IMR-90 (cell line): ENCODE results near the gene HMG20B. TPM values are rescaled to one million over a fixed set of nuclear protein-coding genes. Genes with fewer than 3 reads are reported as not detected.
A peak's percentile ranks its signal among the peaks of the same experiment; 100 is the strongest.

ENCODE experiments used
- ATAC-seq: fragments of 200-7000 bp; cut with Tn5 transposase; 2 replicates; pipeline ENCODE4 v1.9.1; 2020; ENCODE audit warnings: low read depth, mild to moderate bottlenecking, moderate library complexity
- BruUV-seq: library from RNA; stranded (reverse); fragments of 400-500 nt; replicated peaks from 2 replicates; lab custom pipeline; 2021; lab: Mats Ljungman, UMichigan
- CTCF ChIA-PET: fragments of 300-600 bp; formaldehyde crosslinking; extraction: SDS; loops from one replicate; lab custom pipeline; 2021; ENCODE audit warnings: antibody characterized with exemption; lab: Yijun Ruan, JAX
- POLR2A ChIA-PET: fragments of 300-600 bp; sonication (Branson Sonifier 250); formaldehyde crosslinking; loops from one replicate; lab custom pipeline; 2022; ENCODE audit warnings: antibody characterized with exemption; ENCODE audit not compliant: unreplicated experiment; lab: Charles Lee
- DNase-seq: peaks from one replicate; pipeline ENCODE4 v3.0.0; 2013
- H2AFZ ChIP-seq: replicated peaks from 2 replicates; pipeline ENCODE3; 2013; ENCODE audit warnings: low read length, mild to moderate bottlenecking; ENCODE audit not compliant: poor library complexity
- H2AK5ac ChIP-seq: 2 replicates; pipeline ENCODE4 v1.6.1; 2013; ENCODE audit warnings: low read depth, low read length, inconsistent platforms
- H2AK9ac ChIP-seq: replicated peaks from 2 replicates; pipeline ENCODE3; 2013; ENCODE audit warnings: mild to moderate bottlenecking, low read depth, low read length, moderate library complexity; ENCODE audit not compliant: poor library complexity
- H2BK120ac ChIP-seq: 2 replicates; pipeline ENCODE4 v1.6.1; 2013; ENCODE audit warnings: low read depth, low read length, inconsistent platforms
- H2BK15ac ChIP-seq: 3 replicates; pipeline ENCODE4 v1.6.1; 2013; ENCODE audit warnings: low read depth, low read length, inconsistent platforms
- H2BK20ac ChIP-seq: 2 replicates; pipeline ENCODE4 v1.6.1; 2013; ENCODE audit warnings: low read depth, mild to moderate bottlenecking, inconsistent platforms, low read length, moderate library complexity
- H2BK5ac ChIP-seq: 2 replicates; pipeline ENCODE4 v1.6.1; 2013; ENCODE audit warnings: mild to moderate bottlenecking, low read depth, low read length, inconsistent platforms; ENCODE audit not compliant: poor library complexity, severe bottlenecking
- H3K14ac ChIP-seq: replicated peaks from 2 replicates; pipeline ENCODE4 v1.6.1; 2013; ENCODE audit warnings: low read depth, low read length, inconsistent platforms
- H3K18ac ChIP-seq: 2 replicates; pipeline ENCODE4 v1.6.1; 2013; ENCODE audit warnings: low read depth, low read length, control low read depth
- H3K23ac ChIP-seq: 2 replicates; pipeline ENCODE4 v1.6.1; 2013; ENCODE audit warnings: low read depth, low read length, inconsistent platforms
- H3K27ac ChIP-seq: 2 replicates; pipeline ENCODE4 v1.5.1; 2013; ENCODE audit warnings: mild to moderate bottlenecking, control low read depth, low read length; ENCODE audit not compliant: insufficient read depth
- H3K27me3 ChIP-seq: 2 replicates; pipeline ENCODE4 v1.6.1; 2013; ENCODE audit warnings: low read length; ENCODE audit not compliant: control insufficient read depth, insufficient read depth
- H3K36me3 ChIP-seq: 2 replicates; pipeline ENCODE4 v1.6.1; 2013; ENCODE audit warnings: low read length, mixed read lengths; ENCODE audit not compliant: control insufficient read depth, insufficient read depth
- H3K4ac ChIP-seq: 2 replicates; pipeline ENCODE4 v1.6.1; 2013; ENCODE audit warnings: low read depth, low read length, inconsistent platforms
- H3K4me1 ChIP-seq: 2 replicates; pipeline ENCODE4 v1.6.1; 2013; ENCODE audit warnings: low read length, mixed read lengths; ENCODE audit not compliant: control insufficient read depth, insufficient read depth
- H3K4me2 ChIP-seq: 2 replicates; pipeline ENCODE4 v1.6.1; 2013; ENCODE audit warnings: low read depth, mild to moderate bottlenecking, control low read depth, low read length, moderate library complexity
- H3K4me3 ChIP-seq: 2 replicates; pipeline ENCODE4 v1.5.1; 2013; ENCODE audit warnings: low read depth, mild to moderate bottlenecking, control low read depth, low read length, moderate library complexity; ENCODE audit not compliant: insufficient read depth
- H3K56ac ChIP-seq: 2 replicates; pipeline ENCODE4 v1.6.1; 2013; ENCODE audit warnings: low read length, inconsistent platforms; ENCODE audit not compliant: insufficient read depth; ENCODE audit errors: extremely low read depth
- H3K79me1 ChIP-seq, 2 experiments: 2 replicates each; pipeline ENCODE4 v1.6.1; 2013; ENCODE audit warnings: low read length in 2 of 2, inconsistent platforms in 1 of 2, low read depth in 1 of 2
- H3K9ac ChIP-seq: 2 replicates; pipeline ENCODE4 v1.6.1; 2013; ENCODE audit warnings: low read depth, low read length, control low read depth
- H3K9me1 ChIP-seq: 2 replicates; pipeline ENCODE4 v1.6.1; 2013; ENCODE audit warnings: low read length, inconsistent platforms; ENCODE audit not compliant: insufficient read depth
- H3K9me3 ChIP-seq: 2 replicates; pipeline ENCODE4 v1.6.1; 2013; ENCODE audit warnings: low read length; ENCODE audit not compliant: control insufficient read depth, insufficient read depth
- H4K20me1 ChIP-seq: 2 replicates; pipeline ENCODE4 v1.6.1; 2013; ENCODE audit warnings: low read length, inconsistent platforms; ENCODE audit not compliant: insufficient read depth
- H4K5ac ChIP-seq: 2 replicates; pipeline ENCODE4 v1.6.1; 2013; ENCODE audit warnings: mild to moderate bottlenecking, low read depth, low read length, control low read depth
- H4K8ac ChIP-seq, 2 experiments: 2 replicates each; pipeline ENCODE4 v1.6.1; 2013; ENCODE audit warnings: low read depth in 2 of 2, low read length in 2 of 2, control low read depth in 1 of 2, inconsistent platforms in 1 of 2
- H4K91ac ChIP-seq: 2 replicates; pipeline ENCODE4 v1.6.1; 2013; ENCODE audit warnings: low read depth, low read length, inconsistent platforms; ENCODE audit not compliant: insufficient read depth
- MXI1 ChIP-seq: IDR thresholded peaks from 2 replicates; pipeline ENCODE4 v1.6.1; 2012; ENCODE audit warnings: low read depth, mild to moderate bottlenecking, low read length, moderate library complexity, borderline replicate concordance
- RCOR1 ChIP-seq: IDR thresholded peaks from 2 replicates; pipeline ENCODE4 v1.6.1; 2012; ENCODE audit warnings: mild to moderate bottlenecking, low read length, improper control_type of control experiment; ENCODE audit not compliant: insufficient replicate concordance
- WGBS, 2 experiments: methylation state at CpG; one replicate each; pipeline versions ENCODE4 v1.1.5 to v1.1.7; 2013; ENCODE audit warnings: missing lambda C conversion rate in 2 of 2; ENCODE audit not compliant: insufficient read length in 1 of 2; ENCODE audit errors: extremely low coverage in 2 of 2; 5-methylcytosine and 5-hydroxymethylcytosine counted together
- dilution Hi-C: fragments of 300-500 bp; cut with HindIII; formaldehyde crosslinking; loops from one replicate; pipeline ENCODE4 v1.14.3; 2018; ENCODE audit warnings: low sequenced_read_pairs; ENCODE audit not compliant: unreplicated experiment
- in situ Hi-C: fragments of 300-500 bp; cut with MboI; formaldehyde crosslinking; loops from 3 replicates; pipeline ENCODE4 v1.14.3; 2019; ENCODE audit warnings: low sequenced_read_pairs, inconsistent platforms, mixed read lengths
- intact Hi-C: fragments of 100-400 bp; cut with micrococcal nuclease; formaldehyde crosslinking; loops from 2 replicates; pipeline ENCODE4 v1.10.0; 2022
- polyA plus RNA-seq, 3 experiments: library from polyadenylated mRNA; depleted of rRNA; stranded (reverse); fragments of >200 nt; gene quantifications; 2 replicates each; pipeline ENCODE4 v1.2.3, GENCODE V29; 2012; ENCODE audit warnings: low replicate concordance in 1 of 3
- total RNA-seq: library from RNA; depleted of rRNA; stranded (reverse); fragments of >200 nt; gene quantifications from 2 replicates; pipeline ENCODE4 v1.2.3, GENCODE V29; 2012

HMG20B gene
- total and polyA plus RNA-seq, 2 of the 4 experiments (the other 2 are of a cell fraction), result 57.5 to 63.8 TPM

- Histone ChIP-seq H3K79me1 (peaks cover 7 to 22% of the 10 kb centered on the region in 2 experiments; a peak in 3 of 4 replicates), H2BK120ac (no peak overlapping the region), H4K5ac (no peak overlapping the region), H4K20me1 (peaks cover 10% of the 10 kb centered on the region; the same call in 1 of the 2 replicates), H2BK15ac (no peak overlapping the region), H4K8ac (no peak overlapping the region), H3K9me3 (no peaks in the 10 kb centered on the region), H3K18ac (no peak overlapping the region), H3K4me2 (peak overlapping the region; percentile 87), H2AK5ac (no peak overlapping the region), H4K91ac (no peak overlapping the region), H2AFZ (peak overlapping the region; percentile 88), H3K56ac (peak overlapping the region; percentile 6; the same call in 1 of the 2 replicates), H3K14ac (0 out of 2 replicates have a peak overlapping the region, but pooled peaks have one; percentile 41), H3K27ac (peak overlapping the region; percentile 24; the same call in 1 of the 2 replicates), H3K9me1 (peaks cover 4% of the 10 kb centered on the region), H3K36me3 (peaks cover 15% of the 10 kb centered on the region; the same call in 1 of the 2 replicates), H3K23ac (peak overlapping the region; percentile 38; the same call in 1 of the 2 replicates), H3K27me3 (no peaks in the 10 kb centered on the region), H3K4me1 (no peaks in the 10 kb centered on the region), H2AK9ac (peak overlapping the region; percentile 96), H3K4ac (peak overlapping the region; percentile 50), H3K4me3 (peak overlapping the region; percentile 87), H2BK20ac (no peak overlapping the region), H2BK5ac (peak overlapping the region; percentile 21), H3K9ac (peak overlapping the region; percentile 64)
- DNase-seq (no peak), ATAC-seq (peak; percentile 21)
- intact Hi-C loops, result no loop called here
- in situ Hi-C loops, result no loop called here
- dilution Hi-C loops, result no loop called here
- TF ChIP-seq MXI1 (0 out of 2 replicates have a peak, but pooled peaks have one; percentile 12), RCOR1 (no peak)
- ChIA-PET CTCF (interaction anchor here (0.6 kb wide), 1 partner anchor 691 kb away, joined by 6 read pairs; no protein-coding TSS in a partner anchor), POLR2A (interaction anchor here (0.9 kb wide), 1 partner anchor 898 kb away, joined by 3 read pairs; no protein-coding TSS in a partner anchor)
- WGBS, 2 experiments, result 4% methylated on average over 28 of the region's 60 CpGs; no CpG with 5 or more reads in 1 of the 2 experiments
- no TSS peak for BruUV-seq
These were observed 566 bp downstream of the HMG20B start for GRCh38 chr19:3573162-3573857.
